ENCODE measurements around the gene ORC4.
"Not testable (repeated sequence)": the region's sequence is repeated elsewhere in the genome, so short reads cannot be mapped to it uniquely, and the experiment has no call there.

- not testable (repeated sequence) for TF ChIP-seq POLR2AphosphoS5 (IDR thresholded peaks at IDR 0.05; ENCODE audit: insufficient read depth, low read depth, low read length); CTCF (IDR thresholded peaks at IDR 0.05; ENCODE audit: extremely low read depth in 1 of 2, insufficient read depth in 1 of 2, low read depth in 1 of 2, low read length in 2 of 2); EZH2 (IDR thresholded peaks at IDR 0.05; ENCODE audit: borderline replicate concordance, low read depth, low read length, severe bottlenecking); FOS (IDR thresholded peaks at IDR 0.05; ENCODE audit: borderline replicate concordance, insufficient read depth, low read length); POLR2A (IDR thresholded peaks at IDR 0.05; ENCODE audit: low read depth, low read length); JUN (IDR thresholded peaks at IDR 0.05; ENCODE audit: borderline replicate concordance, insufficient read depth, insufficient read length, low read depth); GATA2 (IDR thresholded peaks at IDR 0.05; ENCODE audit: insufficient read depth, insufficient read length, low read depth, low read length)
These were observed 18.1 kb downstream of the ORC4 start for GRCh38 chr2:148002420-148002819.

Data from endothelial cell of umbilical vein (primary cell).